Keratinocyte (primary cell): ENCODE measurements around the gene MTCL1. TPM values are rescaled to one million over a fixed set of nuclear protein-coding genes. Genes with fewer than 3 reads are reported as not detected.

ENCODE experiments used
- DNase-seq: peaks from one replicate; pipeline ENCODE4 v3.0.0-alpha.2; 2011; ENCODE audit warnings: low read depth, missing footprints, low spot score
- FAIRE-seq: peaks from 2 replicates; lab custom pipeline; 2011; peaks lifted over from hg19 to GRCh38; lab: Jason Lieb, UNC
- H2AFZ ChIP-seq: 2 replicates; pipeline ENCODE4 v1.6.0; 2012; ENCODE audit warnings: low read length, control low read depth, inconsistent platforms; ENCODE audit not compliant: control insufficient read depth
- H3K27ac ChIP-seq: 2 replicates; pipeline ENCODE4 v1.5.1; 2011; ENCODE audit warnings: low read length; ENCODE audit not compliant: control insufficient read depth, insufficient read depth
- H3K27me3 ChIP-seq: 3 replicates; pipeline ENCODE4 v1.6.0; 2011; ENCODE audit warnings: low read length; ENCODE audit not compliant: control insufficient read depth, insufficient read depth; ENCODE audit errors: extremely low read depth
- H3K36me3 ChIP-seq, 2 experiments: 2 replicates in 1 of 2; 3 replicates in 1 of 2; pipeline ENCODE4 v1.5.1; 2011; ENCODE audit warnings: low read length in 2 of 2, mild to moderate bottlenecking in 1 of 2; ENCODE audit not compliant: control insufficient read depth in 2 of 2, insufficient read depth in 2 of 2; ENCODE audit errors: extremely low read depth in 1 of 2
- H3K4me1 ChIP-seq: 3 replicates; pipeline ENCODE4 v1.5.1; 2011; ENCODE audit warnings: low read length; ENCODE audit not compliant: control insufficient read depth, insufficient read depth; ENCODE audit errors: extremely low read depth
- H3K4me2 ChIP-seq: 3 replicates; pipeline ENCODE4 v1.6.0; 2011; ENCODE audit warnings: low read depth, low read length; ENCODE audit not compliant: control insufficient read depth, insufficient read depth; ENCODE audit errors: extremely low read depth
- H3K4me3 ChIP-seq, 3 experiments: fragments of 200-600 bp in 1 of 3; sonication (generic) in 1 of 3; 2 replicates in 2 of 3; 3 replicates in 1 of 3; pipeline ENCODE4 v1.5.1; 2011 to 2016; ENCODE audit warnings: low read length in 3 of 3, mild to moderate bottlenecking in 3 of 3, control low read depth in 2 of 3, inconsistent platforms in 1 of 3, low read depth in 1 of 3, mixed read lengths in 1 of 3, mixed run types in 1 of 3, moderate library complexity in 1 of 3; ENCODE audit not compliant: control insufficient read depth in 2 of 3, insufficient read depth in 2 of 3; ENCODE audit errors: extremely low read depth in 1 of 3
- H3K79me2 ChIP-seq: 2 replicates; pipeline ENCODE4 v1.6.0; 2012; ENCODE audit warnings: low read length; ENCODE audit not compliant: control insufficient read depth, insufficient read depth
- H3K9ac ChIP-seq: 3 replicates; pipeline ENCODE4 v1.6.0; 2011; ENCODE audit warnings: low read length; ENCODE audit not compliant: control insufficient read depth, insufficient read depth; ENCODE audit errors: extremely low read depth
- H3K9me1 ChIP-seq: 3 replicates; pipeline ENCODE4 v1.6.0; 2011; ENCODE audit warnings: low read length; ENCODE audit not compliant: control insufficient read depth, insufficient read depth; ENCODE audit errors: extremely low read depth
- H3K9me3 ChIP-seq: 2 replicates; pipeline ENCODE4 v1.5.1; 2012; ENCODE audit warnings: low read depth, low read length; ENCODE audit not compliant: control insufficient read depth
- H4K20me1 ChIP-seq: 3 replicates; pipeline ENCODE4 v1.6.0; 2011; ENCODE audit warnings: low read length; ENCODE audit not compliant: control insufficient read depth, insufficient read depth; ENCODE audit errors: extremely low read depth
- EZH2 ChIP-seq: IDR thresholded peaks from one replicate; pipeline ENCODE4 v1.6.1; 2012; ENCODE audit warnings: inconsistent platforms, mild to moderate bottlenecking, low read length, moderate library complexity
- dilution Hi-C: fragments of 300-500 bp; cut with MboI; formaldehyde crosslinking; loops from one replicate; pipeline ENCODE4 v1.7.0; 2020; ENCODE audit warnings: low sequenced_read_pairs; ENCODE audit not compliant: extremely low pct_ligation_motif_present
- polyA plus RNA-seq, 5 experiments: library from polyadenylated mRNA; depleted of rRNA in 3 of 5; stranded (reverse) in 3 of 5; stranded (forward) in 1 of 5; unstranded in 1 of 5; fragments of >200 nt; gene quantifications; 1 replicate in 1 of 5; 2 replicates in 3 of 5; 3 replicates in 1 of 5; pipeline versions ENCODE4 v1.2.1 to v1.2.3, GENCODE V29; 2011 to 2012; ENCODE audit warnings: missing spikeins in 2 of 5, low read depth in 1 of 5, low replicate concordance in 1 of 5
- TF ChIP-seq, protein P1 (sequence below), 3 experiments: IDR thresholded peaks in 1 of 3; conservative IDR thresholded peaks in 1 of 3; optimal IDR thresholded peaks in 1 of 3; 2 replicates in 2 of 3; 3 replicates in 1 of 3; pipeline versions ENCODE3 to v1.5.1; 2011; ENCODE audit warnings: low read length in 3 of 3, mild to moderate bottlenecking in 3 of 3, moderate library complexity in 2 of 3, control low read depth in 1 of 3, inconsistent platforms in 1 of 3; ENCODE audit not compliant: insufficient read depth in 2 of 3; ENCODE audit errors: extremely low read depth in 1 of 3

MTCL1 gene
- polyA plus RNA-seq, 1 donor (not counting 4 experiments of a cell fraction or from before 2014, with no cell fraction given), result 15.4 TPM

DNA sequence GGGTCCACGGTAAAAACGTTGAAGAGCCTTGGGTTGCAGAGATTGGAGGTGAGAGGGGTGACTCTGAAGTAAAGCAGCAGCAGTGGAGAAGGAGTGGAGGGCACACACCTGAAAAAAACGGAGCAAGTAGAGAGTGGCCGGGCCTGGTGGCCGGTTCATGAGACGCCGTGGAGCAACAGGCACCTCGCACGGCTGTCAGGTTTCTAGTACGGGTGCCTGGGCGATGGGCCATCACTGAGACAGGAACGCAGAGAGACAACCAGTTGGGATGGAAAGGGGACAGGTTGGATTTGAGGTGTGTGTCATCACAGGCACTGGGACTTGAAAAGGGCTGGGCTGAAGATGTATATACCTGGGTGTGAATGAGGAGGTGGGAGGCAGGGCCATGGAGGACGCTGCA is 104.2 kb downstream of the MTCL1 start:
- TF ChIP-seq EZH2, result no peak
- TF ChIP-seq, protein P1, sequence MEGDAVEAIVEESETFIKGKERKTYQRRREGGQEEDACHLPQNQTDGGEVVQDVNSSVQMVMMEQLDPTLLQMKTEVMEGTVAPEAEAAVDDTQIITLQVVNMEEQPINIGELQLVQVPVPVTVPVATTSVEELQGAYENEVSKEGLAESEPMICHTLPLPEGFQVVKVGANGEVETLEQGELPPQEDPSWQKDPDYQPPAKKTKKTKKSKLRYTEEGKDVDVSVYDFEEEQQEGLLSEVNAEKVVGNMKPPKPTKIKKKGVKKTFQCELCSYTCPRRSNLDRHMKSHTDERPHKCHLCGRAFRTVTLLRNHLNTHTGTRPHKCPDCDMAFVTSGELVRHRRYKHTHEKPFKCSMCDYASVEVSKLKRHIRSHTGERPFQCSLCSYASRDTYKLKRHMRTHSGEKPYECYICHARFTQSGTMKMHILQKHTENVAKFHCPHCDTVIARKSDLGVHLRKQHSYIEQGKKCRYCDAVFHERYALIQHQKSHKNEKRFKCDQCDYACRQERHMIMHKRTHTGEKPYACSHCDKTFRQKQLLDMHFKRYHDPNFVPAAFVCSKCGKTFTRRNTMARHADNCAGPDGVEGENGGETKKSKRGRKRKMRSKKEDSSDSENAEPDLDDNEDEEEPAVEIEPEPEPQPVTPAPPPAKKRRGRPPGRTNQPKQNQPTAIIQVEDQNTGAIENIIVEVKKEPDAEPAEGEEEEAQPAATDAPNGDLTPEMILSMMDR (optimal IDR thresholded peaks at IDR 0.05 in 1 of 3, IDR thresholded peaks at IDR 0.05 in 1 of 3, conservative IDR thresholded peaks at IDR 0.05 in 1 of 3; ENCODE audit: extremely low read depth in 1 of 3, insufficient read depth in 2 of 3, low read length in 3 of 3), result no peak
- no peak overlapping the region for H3K4me2 ChIP-seq
- no peaks in the 10 kb centered on the region for H3K9me1 ChIP-seq
- no peak overlapping the region for H3K27ac ChIP-seq
- dilution Hi-C loops, result no loop called here
- H3K4me3 ChIP-seq, result no peak overlapping the region
- H3K36me3 ChIP-seq, result peaks cover 18 to 38% of the 10 kb centered on the region in 2 experiments
- no peaks in the 10 kb centered on the region for H3K27me3 ChIP-seq
- H3K4me1 ChIP-seq, result no peaks in the 10 kb centered on the region
- FAIRE-seq (no peak), DNase-seq (no peak)
- no peaks in the 10 kb centered on the region for H3K9me3 ChIP-seq
- no peak overlapping the region for H3K9ac ChIP-seq
- no peaks in the 10 kb centered on the region for H3K79me2 ChIP-seq
- no peaks in the 10 kb centered on the region for H4K20me1 ChIP-seq
- no peak overlapping the region for H2AFZ ChIP-seq

DNA sequence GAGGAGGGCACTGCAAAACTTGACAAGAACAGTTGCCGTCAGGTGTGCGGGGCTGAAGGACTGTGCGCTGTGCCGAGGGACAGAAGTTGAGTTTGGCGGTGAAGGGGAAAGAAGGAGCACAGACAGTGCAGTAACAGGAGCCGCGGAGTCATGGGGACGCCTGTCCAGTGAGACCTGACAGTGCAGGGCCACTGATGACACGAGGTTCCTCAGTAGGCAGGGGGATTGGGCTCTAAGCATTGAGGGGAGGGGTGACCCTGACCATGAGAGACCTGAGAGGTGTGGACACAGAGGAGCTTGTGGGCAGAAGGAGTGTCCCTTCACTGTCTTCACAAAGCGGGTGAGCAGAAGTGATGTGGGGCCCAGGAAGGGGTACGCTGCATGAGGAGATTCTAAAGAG is 104.8 kb downstream of the MTCL1 start:
- Histone ChIP-seq H3K36me3 (peaks cover 18 to 38% of the 10 kb centered on the region in 2 experiments), H3K79me2 (no peaks in the 10 kb centered on the region), H2AFZ (no peak overlapping the region), H3K4me3 (no peak overlapping the region), H3K4me1 (no peaks in the 10 kb centered on the region), H3K9me1 (no peaks in the 10 kb centered on the region), H4K20me1 (no peaks in the 10 kb centered on the region), H3K9me3 (no peaks in the 10 kb centered on the region), H3K27ac (no peak overlapping the region), H3K9ac (no peak overlapping the region), H3K4me2 (no peak overlapping the region), H3K27me3 (no peaks in the 10 kb centered on the region)
- FAIRE-seq, result no peak
- dilution Hi-C loops, result no loop called here
- TF ChIP-seq, protein P1 (optimal IDR thresholded peaks at IDR 0.05 in 1 of 3, IDR thresholded peaks at IDR 0.05 in 1 of 3, conservative IDR thresholded peaks at IDR 0.05 in 1 of 3; ENCODE audit: extremely low read depth in 1 of 3, insufficient read depth in 2 of 3, low read length in 3 of 3), result no peak
- TF ChIP-seq EZH2, result no peak
- DNase-seq, result no peak
